Transverse colon (tissue), 4 donors: ENCODE results near the gene SMG6.

Experiments
- EP300 ChIP-seq: sonication (generic); formaldehyde crosslinking; IDR thresholded peaks from one replicate; pipeline ENCODE4 v1.6.1; 2017; ENCODE audit warnings: antibody characterized with exemption, low read depth
- POLR2A ChIP-seq: fragments of 450-650 bp; IDR thresholded peaks from one replicate; pipeline ENCODE4 v1.6.1; 2016; ENCODE audit warnings: antibody characterized with exemption, mild to moderate bottlenecking, moderate library complexity
- POLR2AphosphoS5 ChIP-seq, 3 donors: sonication (generic); formaldehyde crosslinking; IDR thresholded peaks; one replicate each; pipeline ENCODE4 v1.6.1; 2016; ENCODE audit warnings: antibody characterized with exemption in 3 of 3
- TF ChIP-seq, protein P1 (sequence below), 5 experiments: fragments of 200-600 bp in 3 of 5; fragments of 450-650 bp in 2 of 5; sonication (generic) in 3 of 5; IDR thresholded peaks; 1 replicate in 2 of 5; 2 replicates in 3 of 5; pipeline ENCODE4 v1.5.1; 2016 to 2017; ENCODE audit warnings: antibody characterized with exemption in 5 of 5, inconsistent platforms in 3 of 5, mild to moderate bottlenecking in 2 of 5, moderate library complexity in 1 of 5

DNA sequence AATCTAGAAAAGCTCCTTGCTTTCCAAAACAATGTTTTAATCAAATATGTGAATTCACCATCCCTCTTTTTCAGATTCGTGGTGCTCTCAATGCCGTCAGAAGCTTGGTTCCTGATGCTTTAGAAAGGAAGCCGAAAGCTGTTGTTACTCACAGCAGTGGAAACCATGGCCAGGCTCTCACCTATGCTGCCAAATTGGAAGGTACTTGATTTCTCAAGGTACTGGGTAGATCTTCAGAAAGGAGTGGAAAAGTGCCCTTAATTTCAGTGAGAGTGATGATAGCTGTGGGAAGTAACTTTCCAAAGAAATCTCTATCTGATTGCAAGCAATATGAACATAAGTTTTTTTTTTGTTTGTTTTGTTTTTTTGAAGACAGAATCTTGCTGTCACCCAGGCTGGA lies 14.2 kb upstream of the SMG6 start:
- TF ChIP-seq, protein P1, sequence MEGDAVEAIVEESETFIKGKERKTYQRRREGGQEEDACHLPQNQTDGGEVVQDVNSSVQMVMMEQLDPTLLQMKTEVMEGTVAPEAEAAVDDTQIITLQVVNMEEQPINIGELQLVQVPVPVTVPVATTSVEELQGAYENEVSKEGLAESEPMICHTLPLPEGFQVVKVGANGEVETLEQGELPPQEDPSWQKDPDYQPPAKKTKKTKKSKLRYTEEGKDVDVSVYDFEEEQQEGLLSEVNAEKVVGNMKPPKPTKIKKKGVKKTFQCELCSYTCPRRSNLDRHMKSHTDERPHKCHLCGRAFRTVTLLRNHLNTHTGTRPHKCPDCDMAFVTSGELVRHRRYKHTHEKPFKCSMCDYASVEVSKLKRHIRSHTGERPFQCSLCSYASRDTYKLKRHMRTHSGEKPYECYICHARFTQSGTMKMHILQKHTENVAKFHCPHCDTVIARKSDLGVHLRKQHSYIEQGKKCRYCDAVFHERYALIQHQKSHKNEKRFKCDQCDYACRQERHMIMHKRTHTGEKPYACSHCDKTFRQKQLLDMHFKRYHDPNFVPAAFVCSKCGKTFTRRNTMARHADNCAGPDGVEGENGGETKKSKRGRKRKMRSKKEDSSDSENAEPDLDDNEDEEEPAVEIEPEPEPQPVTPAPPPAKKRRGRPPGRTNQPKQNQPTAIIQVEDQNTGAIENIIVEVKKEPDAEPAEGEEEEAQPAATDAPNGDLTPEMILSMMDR (IDR thresholded peaks at IDR 0.05): no peak
- TF ChIP-seq POLR2A: no peak
- TF ChIP-seq POLR2AphosphoS5 (IDR thresholded peaks at IDR 0.05): no peak
- TF ChIP-seq EP300: no peak
